Hematopoietic multipotent progenitor cell treated with erythropoietin and hydrocortisone succinate and interleukin-3 and kit ligand, for 15 days (in vitro differentiated cells): ENCODE measurements around the gene AIP.
A peak's percentile ranks its signal among the peaks of the same experiment; 100 is the strongest.

Source experiments
- DNase-seq: peaks from one replicate; pipeline ENCODE4 v3.0.0-alpha.2; 2015; ENCODE audit warnings: low spot score

The AIP gene

DNA sequence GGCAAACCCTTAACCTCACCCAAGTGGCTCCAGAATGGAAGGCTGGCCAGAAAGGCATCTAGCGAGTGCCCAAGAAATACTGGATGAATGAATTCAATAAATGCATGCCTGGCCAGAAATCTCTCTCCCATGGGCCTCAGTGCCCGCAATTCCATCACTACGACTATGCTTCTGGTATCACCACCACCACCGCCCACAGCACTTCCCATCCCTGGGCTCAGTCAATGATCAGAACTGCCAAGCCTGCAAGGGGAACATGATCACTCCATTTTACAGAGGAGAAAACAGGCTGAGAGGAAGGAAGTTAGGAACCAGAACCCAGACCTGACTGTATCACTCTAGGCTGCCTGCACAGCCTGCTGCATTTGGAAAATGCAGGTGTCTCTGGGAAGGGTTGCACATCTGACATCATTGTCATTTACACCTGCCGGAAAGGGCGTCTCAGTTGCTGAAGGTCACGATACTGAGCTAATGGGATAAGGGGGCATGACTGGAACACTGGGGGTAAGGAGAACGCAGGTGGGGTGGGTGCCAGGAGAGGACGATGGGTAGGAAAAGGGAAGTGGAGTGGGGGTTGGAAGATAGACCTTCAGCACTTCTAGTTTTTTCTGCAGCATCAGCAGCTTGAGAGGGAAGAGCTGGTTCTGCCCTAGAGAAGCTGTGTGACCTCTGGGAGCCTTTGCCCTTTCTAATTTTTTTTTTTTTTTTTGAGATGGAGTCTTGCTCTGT lies 33.5 kb upstream of the AIP start:
- no peak for DNase-seq

DNA sequence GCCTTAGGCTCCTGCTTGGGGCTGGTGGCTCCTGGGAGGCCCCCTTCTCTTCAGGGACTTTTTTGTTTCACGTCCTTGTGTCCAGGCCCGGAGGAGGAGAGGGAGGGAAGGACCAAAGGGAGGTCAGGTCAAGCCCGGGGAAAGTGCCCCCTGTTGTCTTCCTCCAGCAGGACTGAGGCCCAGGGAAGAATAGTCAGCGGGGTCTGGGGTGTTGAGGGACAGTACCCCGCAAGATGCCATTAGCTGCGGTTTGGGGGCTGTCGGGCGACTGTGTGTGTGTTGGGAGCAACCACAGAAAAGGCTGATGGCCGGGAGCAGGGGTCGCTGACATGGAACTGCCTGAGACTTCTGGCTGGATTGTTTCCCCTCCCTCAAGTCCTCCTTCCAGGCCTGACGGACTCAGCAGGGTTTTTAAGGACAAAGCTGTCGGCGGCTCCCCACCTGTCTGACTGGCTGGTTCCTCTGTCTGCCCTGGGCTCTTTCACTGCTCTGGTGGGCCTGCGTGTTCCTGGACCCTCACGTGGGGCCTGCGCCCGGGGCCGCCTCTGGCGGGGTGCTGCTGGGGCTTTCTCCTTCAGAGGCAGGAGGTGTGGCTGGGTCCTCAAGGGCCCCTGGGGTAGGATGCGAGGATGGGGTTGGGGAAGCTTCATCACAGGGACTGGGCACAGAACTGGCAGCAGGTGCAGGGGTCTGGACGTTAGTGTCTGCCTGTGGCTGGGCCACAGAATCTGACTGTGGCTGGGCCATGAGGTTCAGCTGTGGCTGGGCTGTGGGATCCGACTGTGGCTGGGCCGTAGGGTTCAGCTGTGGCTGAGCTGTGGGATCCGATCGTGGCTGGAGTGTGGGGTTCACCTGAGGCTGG lies 31.8 kb upstream of the AIP start:
- DNase-seq, result no peak

DNA sequence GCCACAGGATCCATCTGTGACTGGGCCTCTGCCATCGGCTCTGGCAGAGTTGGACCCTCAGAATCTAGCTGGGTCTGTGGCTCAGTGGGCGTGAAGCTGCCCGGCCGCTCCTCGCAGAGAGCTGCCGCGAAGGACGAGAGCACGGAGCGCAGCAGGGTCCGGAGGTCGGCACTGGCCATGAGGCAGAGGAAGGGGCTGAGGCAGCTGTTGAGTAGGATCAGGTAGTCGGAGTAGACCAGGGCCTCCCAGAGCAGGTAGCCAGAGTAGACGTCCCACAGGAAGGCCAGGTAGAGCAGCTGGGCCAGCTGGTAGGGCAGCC lies 31.2 kb upstream of the AIP start:
- no peak for DNase-seq

DNA sequence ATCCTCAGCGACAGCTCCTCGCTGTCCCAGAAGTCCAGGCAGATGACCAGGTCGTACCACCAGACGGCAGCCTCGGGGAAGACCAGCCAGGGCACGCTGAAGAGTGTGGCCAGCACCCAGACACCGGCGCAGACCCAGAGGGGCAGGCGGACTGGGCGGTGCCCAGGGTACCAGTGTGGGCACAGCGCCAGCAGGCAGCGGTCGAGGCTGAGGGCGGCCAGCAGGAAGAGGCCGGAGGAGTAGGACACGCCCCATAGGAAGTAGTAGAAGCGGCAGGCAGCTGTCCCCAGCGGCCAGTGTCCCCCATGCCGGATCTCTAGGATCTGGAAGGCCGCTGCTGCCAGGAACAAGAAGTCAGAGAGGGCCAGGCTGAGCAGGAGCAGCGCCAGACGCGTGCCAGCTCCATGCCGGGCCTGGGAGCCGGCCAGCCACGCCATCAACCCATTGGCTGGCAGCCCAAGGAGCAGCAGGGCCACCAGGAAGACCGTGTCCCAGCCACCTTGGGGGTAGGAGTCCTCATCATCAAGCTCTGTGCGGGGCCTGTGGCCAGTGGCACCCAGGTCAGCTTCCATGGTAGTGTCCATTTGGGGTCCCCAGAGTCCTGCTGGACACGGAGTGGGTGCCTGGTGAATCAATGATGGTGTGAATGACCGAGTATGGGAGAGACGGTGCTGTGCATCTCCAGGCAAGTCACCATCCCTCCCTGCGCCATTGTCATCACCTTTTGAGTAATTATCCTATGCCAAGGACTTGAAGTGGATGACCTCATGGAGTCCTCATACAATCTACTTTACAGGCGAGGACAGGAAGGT lies 30.5 kb upstream of the AIP start, which contains the start of gene GPR152:
GPR152 (minus strand) TSS at position 589 of the 812 bp plus-strand sequence; CDS start at position 584, 5 bp downstream.
- no peak for DNase-seq

DNA sequence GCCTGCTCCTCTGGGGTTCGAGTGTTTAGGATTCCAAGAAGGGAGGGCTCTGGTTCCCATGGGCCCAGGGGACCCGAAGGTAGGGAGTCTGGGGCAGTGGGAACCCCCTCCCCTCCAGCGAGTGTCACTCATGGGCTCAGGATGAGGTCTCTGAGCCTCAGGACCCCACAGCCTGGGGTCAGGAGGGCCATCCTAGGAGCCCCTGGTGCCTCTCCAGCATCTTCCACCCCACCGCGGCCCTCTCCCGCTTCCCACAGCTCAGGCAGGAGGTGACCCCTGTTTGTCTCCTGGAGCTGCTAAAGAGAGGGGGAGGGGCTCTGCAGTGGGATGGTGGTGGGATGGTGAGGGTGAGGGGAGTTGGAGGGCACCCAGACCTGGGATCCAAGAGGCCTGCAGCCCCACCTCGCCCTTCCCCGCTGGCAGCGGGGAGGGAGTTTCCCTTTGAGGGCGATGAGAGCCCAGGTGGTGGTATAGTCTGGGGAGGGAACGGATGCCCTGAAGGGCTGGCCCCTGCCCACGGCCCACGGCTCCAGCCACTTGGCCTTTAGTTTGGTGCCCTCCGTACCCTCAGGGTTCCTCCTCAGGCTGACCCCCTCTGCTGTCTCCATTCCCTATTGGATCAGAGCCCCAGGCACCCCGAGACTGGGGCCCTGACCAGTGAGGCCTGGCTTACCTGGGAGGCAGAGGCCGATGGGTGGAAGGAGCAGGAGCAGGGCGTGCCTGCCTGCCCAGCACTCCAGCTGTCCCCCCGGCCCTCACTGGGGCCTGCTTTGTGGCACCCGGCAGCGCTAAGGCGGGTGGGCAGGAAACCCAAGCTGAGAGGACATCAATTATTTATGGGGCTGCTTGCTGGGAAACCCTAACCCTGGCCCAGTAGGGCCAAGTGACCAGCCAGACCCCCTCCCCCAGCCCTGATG lies 28.8 kb upstream of the AIP start:
- DNase-seq, result no peak

DNA sequence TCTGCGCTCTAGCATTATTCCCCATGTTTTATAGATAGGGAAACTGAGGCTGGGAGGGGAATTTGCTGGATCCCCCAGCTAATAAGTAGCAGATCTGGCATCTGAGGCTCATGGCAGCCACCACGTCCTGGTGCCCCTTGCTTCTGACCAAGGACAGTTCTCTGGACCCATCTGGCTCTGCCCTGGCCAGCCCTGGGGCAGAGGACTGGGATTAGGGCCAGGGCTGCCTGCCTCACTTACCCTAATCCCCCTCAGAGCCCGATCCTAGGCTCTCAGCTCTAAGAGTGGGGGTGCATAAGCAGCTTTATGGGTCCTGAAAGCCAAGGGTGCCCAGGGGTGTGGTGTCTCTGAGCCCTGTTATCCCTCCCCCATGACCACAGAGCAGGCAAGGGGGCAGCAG lies 27.8 kb upstream of the AIP start, which contains the start of gene CABP4:
CABP4 (plus strand) TSS at position 301 of the 400 bp plus-strand sequence; CDS start at position 371, 70 bp downstream.
- DNase-seq, result no peak

DNA sequence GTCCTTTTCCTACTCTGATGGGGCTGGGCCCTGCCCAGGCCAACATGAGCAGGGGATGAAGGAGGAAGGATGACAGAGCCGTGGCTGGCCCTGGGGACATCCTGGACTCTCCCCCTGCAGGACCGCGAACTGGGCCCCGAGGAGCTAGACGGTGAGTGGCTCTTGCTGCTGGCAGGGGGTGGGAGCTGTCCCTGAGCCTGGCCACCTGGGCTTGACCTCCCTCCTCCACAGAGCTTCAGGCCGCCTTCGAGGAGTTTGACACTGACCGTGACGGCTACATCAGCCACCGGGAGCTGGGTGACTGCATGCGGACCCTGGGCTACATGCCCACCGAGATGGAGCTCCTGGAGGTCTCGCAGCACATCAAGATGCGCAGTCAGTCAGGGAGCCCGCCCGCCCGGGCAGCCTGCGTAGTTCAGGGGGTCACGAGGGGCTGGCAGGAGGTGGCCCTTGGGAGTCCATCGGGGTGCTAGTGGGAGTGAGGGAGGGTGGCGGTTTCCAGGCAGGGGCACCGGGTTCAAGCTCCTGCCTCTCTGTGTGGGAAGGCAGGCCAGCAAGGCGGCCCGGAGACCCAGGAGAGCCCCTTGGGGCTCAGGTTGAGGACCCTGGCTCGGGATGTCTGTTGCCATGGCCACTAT lies 26.6 kb upstream of the AIP start:
- no peak for DNase-seq

DNA sequence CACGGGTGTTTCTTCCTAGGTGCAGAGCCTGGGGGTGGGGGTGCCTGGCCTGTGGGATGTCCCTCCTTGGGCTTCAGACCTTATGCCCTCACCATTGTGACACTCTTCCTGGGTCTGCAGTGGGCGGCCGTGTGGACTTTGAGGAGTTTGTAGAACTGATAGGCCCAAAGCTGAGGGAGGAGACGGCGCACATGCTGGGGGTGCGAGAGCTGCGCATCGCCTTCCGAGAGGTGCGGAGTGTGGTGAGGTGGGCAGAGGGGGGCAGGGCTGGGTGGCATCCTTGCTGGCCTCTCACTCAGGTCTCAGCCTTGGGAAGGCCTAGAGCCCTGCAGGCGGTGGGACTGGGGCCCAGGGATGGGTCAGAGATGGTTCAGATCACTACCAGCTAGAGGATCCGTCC lies 25.4 kb upstream of the AIP start:
- no peak for DNase-seq

DNA sequence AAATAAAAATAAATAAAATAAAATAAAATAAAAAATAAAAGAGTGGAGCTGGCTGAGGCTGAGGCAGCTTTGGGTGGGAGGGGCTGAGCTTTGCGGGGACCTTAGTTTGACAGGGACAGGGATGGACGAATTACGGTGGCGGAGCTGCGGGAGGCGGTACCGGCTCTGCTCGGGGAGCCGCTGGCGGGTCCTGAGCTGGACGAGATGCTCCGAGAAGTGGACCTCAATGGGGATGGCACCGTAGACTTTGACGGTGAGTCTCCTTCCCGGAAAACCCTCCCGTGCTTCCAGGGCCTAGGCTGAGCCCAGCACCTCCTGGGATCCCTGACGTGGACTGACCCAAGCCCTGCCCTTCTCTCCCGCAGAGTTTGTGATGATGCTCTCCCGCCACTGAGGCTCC lies 24.6 kb upstream of the AIP start:
- DNase-seq, result no peak

DNA sequence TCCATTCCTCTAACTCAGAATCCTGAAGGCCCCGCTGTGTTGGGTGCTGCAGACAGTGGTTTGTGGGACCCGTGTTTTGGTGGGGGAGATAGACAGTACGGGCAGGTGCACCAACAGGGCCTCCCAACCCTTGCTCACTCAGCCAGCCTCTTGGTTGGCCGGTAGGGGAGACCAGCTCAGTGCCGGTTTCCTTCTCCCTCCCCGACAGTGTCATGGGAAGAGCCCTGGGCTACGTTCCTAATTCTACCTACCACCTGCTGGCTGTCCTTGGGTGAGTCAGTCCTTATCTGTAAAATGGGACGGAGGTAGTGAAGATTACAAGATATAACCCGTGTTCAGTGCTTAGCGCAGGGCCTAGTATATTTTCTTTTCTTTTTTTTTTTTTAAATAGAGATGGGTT lies 19.6 kb upstream of the AIP start:
- DNase-seq, result no peak

DNA sequence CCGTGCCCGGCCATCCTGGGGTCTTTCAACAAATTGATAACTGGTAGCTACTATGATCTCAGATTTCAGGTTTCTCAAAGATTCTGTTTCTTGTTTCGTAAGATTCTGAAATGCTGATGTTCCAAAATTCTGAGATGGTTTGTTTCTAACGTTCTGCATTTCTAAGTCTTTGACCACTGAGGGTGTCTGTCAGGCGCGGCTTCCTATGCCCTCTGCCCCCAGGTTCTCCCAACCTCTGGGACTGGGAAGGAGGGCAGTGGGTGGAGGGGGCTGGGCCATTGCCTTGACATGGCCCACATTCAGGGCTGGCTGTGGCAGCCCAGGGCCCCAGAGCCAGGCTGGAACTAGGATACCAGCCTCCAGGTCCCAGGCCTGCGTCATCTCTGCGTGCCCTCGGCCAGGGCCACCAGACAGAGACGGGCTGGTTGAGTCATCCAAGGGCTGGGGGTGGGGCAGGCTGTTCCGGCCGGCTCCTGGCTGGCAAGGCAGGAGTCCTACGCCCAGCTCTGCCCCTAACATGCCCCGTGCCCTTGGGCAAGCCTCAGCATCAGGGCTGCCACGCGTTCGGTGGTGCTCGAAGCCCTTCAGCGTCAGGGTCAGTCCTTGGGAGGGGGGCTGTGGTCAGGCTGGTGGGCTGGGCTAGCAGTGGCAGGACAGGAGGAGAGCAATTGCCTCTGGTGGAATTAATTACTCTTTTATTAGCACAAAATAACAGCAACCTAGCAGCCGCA lies 19.0 kb upstream of the AIP start:
- DNase-seq, result peak; percentile 57

DNA sequence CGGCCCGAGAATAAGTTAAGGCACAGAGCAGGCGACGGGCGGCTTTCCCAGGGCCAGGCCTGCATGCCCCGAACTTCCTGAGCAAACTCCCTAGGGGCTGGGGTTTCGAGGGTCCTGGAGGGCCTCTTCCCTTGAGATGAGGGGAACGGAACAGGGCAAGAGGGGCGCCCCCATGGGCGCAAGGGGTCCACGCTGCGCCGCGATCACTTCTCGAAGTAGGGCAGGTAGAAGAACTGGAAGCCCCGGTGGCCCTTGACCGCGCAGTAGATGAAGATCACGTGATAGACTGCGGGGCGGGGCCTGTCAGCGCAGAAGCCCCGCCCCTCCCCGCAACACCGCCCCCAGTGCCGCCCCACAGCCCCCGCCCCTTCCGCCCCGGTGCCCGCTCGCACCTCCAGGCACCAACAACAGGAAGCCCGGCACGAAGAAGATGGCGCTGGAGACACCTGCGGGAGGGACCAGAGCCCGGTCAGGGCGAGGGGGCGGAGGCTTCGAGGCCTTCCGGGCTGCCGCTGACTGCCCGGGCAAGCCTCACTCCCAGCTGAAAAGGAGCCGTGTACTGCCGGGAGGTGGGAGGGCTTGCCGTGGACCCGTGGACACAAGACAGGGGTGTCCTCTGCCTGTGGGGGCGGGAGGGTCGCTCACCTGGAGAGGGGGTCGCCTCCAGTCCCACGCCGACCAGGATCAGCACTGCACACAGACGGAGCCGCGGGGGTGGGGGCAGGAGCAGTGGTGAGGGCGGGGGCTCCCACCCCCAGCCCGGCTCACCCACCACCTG lies 18.2 kb upstream of the AIP start:
- DNase-seq, result peak; percentile 89

DNA sequence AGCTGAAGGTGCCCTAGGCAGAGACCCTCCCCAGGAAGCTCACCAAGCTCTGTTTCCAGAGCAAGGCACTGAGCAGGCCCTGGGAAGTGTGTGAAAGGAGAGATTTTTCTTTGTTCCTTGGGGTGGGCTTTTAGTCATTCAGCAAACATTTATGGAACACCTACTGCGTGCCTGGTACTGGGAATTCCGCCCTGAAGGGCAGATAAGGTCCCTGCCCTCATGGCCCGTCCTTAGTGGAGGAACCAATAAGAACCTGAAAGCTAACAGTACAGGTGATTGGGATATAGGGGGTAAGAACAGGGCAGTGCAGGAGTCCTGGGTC lies 17.7 kb upstream of the AIP start:
- no peak for DNase-seq

DNA sequence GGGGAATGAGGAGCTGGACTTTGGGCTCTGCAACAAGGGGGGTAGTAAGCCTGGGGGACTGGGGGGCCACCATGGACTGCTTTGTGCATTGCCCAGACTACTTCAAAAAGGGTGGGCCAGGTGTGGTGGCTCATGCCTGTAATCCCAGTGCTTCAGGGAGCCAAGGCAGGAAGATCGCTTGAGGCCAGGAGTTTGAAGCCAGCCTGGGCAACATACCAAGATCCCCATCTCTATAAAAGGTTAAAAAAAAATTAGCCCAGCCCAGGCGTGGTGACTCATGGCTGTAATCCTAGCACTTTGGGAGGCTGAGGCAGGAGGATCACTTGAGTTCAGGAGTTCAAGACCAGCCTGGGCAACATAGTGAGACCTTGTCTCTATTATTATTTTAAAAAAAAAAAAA lies 17.3 kb upstream of the AIP start:
- peak; percentile 55 for DNase-seq

DNA sequence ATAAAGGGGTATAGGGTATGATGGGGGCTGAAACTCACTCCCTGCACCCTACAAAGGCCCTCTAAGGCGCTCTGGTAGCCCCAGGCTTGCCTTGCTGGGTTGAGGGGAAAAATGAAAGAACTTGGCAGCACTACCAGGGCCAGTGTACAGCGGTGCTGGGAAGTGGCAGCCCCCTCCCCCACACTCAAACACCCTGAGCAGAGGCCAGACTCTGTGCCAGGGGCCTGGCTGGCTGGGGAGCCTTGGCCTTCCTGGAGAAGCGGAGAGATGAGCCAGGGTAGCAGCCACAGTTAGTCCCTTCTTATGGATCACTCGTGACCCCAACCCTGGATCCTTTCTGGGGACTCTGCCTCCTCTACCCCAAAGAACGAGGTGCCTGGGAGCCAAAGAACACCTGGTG lies 16.5 kb upstream of the AIP start:
- DNase-seq, result no peak

DNA sequence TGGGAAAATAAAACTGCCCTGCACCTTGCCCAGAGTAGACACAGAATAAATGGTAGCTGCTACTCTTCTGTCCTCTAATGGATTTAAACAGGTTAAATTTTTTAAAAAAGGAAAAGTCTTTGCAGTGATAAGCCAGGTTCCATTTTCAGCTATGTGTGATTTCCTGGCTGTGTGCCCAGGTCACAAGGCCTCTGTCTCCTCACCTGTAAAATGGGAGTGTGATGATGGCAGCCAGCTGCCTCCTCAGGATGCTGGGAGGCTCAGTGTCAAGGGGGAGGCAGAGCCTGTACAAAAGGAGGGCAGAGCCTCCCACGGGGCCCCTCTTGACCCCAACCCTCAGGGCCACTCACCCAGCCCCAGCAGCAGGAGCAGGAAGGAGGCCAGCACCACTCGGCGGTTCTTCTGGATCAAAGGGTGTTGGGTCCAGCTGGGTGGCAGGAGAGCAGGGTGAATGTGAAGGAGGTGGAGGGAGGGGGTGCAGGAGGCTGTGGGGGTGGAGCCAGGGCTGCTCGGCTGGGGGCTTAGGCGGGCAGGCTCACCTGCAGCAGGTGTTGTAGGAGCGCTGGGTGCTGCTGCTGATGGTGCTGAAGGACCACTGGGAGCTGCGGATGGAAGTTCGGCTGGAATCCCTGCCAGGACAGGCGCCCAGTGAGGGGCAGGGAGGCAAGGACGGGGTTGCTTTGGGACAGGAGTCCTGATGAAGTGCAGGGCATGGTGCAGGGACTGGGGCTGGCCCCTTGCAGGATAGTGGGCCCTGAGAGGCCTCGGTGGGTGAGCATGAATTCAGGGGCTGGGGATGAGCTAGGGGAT lies 15.7 kb upstream of the AIP start:
- DNase-seq, result no peak

DNA sequence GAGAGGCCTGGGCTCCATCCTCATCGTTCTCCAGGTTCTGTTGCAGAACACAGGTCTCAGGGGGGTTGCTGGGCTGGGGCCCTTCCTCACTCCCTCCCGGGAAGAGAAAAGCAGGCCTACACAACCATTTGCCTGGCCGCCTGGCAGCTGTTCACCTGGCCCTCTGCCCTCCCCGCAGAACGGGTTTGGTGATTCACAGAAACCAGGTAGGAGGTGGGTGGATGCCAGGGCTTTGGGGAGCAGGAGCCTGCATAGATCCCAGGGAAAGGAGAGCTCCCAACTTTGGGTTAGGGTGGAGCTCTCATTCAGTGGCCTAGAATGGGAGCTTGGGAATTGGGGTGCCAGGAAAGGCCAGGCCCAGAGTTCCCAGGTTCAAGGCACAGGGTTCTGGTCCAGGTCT lies 14.8 kb upstream of the AIP start:
- DNase-seq, result no peak

DNA sequence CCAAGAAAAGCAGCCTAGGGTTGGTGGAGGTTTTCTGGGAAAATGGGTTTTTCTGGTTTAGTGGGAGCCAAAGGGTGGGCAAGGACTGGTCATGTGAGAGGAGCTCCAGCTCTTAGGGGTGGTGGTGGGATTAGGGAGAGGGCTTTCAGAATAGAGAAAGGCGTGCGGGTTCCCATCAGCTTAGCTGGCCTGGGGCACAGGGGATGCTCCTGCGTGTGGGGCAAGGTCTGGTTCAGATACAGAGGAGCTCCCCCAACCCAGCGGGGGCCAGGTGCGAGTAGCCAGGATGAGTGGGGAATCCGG lies 14.4 kb upstream of the AIP start:
- no peak for DNase-seq
